Ascending aorta (tissue), 2 donors: Measurements from ENCODE around the gene OR11H7. TPM values are rescaled to one million over a fixed set of nuclear protein-coding genes. Genes with fewer than 3 reads are reported as not detected.
"Not testable (repeated sequence)": the region's sequence is repeated elsewhere in the genome, so short reads cannot be mapped to it uniquely, and the experiment has no call there.

Experiments
- DNase-seq, 2 donors: peaks; one replicate each; pipeline ENCODE4 v3.0.0-alpha.2; 2019; ENCODE audit warnings: low spot score in 2 of 2
- H3K27ac ChIP-seq, 2 donors: fragments of 200-600 bp; sonication (generic); one replicate each; pipeline ENCODE4 v1.5.1; 2016 to 2017; ENCODE audit warnings: mild to moderate bottlenecking in 1 of 2
- H3K27me3 ChIP-seq: fragments of 200-600 bp; sonication (generic); one replicate; pipeline ENCODE4 v1.5.1; 2017
- H3K36me3 ChIP-seq, 2 donors: fragments of 200-600 bp; sonication (generic); one replicate each; pipeline ENCODE4 v1.5.1; 2016
- H3K4me1 ChIP-seq, 2 donors: fragments of 200-600 bp; sonication (generic); one replicate each; pipeline ENCODE4 v1.5.1; 2016 to 2017; ENCODE audit warnings: mild to moderate bottlenecking in 1 of 2
- H3K4me3 ChIP-seq, 2 donors: fragments of 200-600 bp; sonication (generic); one replicate each; pipeline ENCODE4 v1.5.1; 2016 to 2017; ENCODE audit warnings: mild to moderate bottlenecking in 1 of 2
- H3K9me3 ChIP-seq, 2 donors: fragments of 200-600 bp; sonication (generic); one replicate each; pipeline ENCODE4 v1.5.1; 2016
- CTCF ChIP-seq, 3 experiments: fragments of 200-600 bp in 2 of 3; fragments of 450-650 bp in 1 of 3; sonication (generic) in 2 of 3; IDR thresholded peaks; one replicate each; pipeline ENCODE4 v1.5.1; 2016 to 2019; ENCODE audit warnings: antibody characterized with exemption in 3 of 3, mild to moderate bottlenecking in 1 of 3, moderate library complexity in 1 of 3
- intact Hi-C: fragments of 100-400 bp; cut with DNase I; formaldehyde crosslinking; loops from one replicate; pipeline ENCODE4 v1.15.1; 2023
- total RNA-seq: library from RNA; depleted of rRNA; stranded (reverse); fragments of >200 nt; gene quantifications from one replicate; pipeline ENCODE4 v1.1.0, GENCODE V29; 2016

The OR11H7 gene
- total RNA-seq, 1 donor from 2014 or later, result not detected

GRCh38 chr14:20278414-20278813, 49.6 kb downstream of the OR11H7 start:
- Histone ChIP-seq H3K27ac (no peak overlapping the region), H3K27me3 (no peaks in the 10 kb centered on the region), H3K9me3 (peaks cover 0 to 10% of the 10 kb centered on the region in 2 donors), H3K4me1 (no peaks in the 10 kb centered on the region), H3K36me3 (peaks cover 0 to 6% of the 10 kb centered on the region in 2 donors), H3K4me3 (no peak overlapping the region)
- DNase-seq, result no peak
- no peak for TF ChIP-seq CTCF (IDR thresholded peaks at IDR 0.05)
- intact Hi-C loops, result no loop called here

GRCh38 chr14:20280265-20280664, 51.5 kb downstream of the OR11H7 start:
- H3K9me3 ChIP-seq, DNase-seq, H3K27me3 ChIP-seq, H3K4me1 ChIP-seq, intact Hi-C loops, H3K27ac ChIP-seq, H3K4me3 ChIP-seq, H3K36me3 ChIP-seq: not testable (repeated sequence)

Other genes starting within 250 kb of the OR11H7 start
- gene OR4Q2, start 226.8 kb upstream of the OR11H7 start, total RNA-seq, result not detected
- gene OR4K14, start 209.7 kb upstream of the OR11H7 start, total RNA-seq, result not detected
- not detected for gene OR4K13, start 192.9 kb upstream of the OR11H7 start, total RNA-seq
- gene OR4L1, start 168.9 kb upstream of the OR11H7 start, total RNA-seq, result not detected
- gene OR4K17, start 118.2 kb upstream of the OR11H7 start, total RNA-seq, result not detected
- gene OR4N5, start 90.2 kb upstream of the OR11H7 start, total RNA-seq, result not detected
- not detected for gene OR11G2, start 38.1 kb upstream of the OR11H7 start, total RNA-seq
- not detected for gene OR11H6, start 5.3 kb upstream of the OR11H7 start, total RNA-seq
- gene OR11H4, start 10.3 kb downstream of the OR11H7 start, total RNA-seq, result not detected
- gene TTC5, start 77.0 kb downstream of the OR11H7 start, total RNA-seq, result 7.8 TPM
- gene CCNB1IP1, start 104.3 kb downstream of the OR11H7 start, total RNA-seq, result 12.6 TPM
- gene PARP2, start 114.7 kb downstream of the OR11H7 start, total RNA-seq, result 0.32 TPM
- 43.7 TPM for gene TEP1, start 184.5 kb downstream of the OR11H7 start, total RNA-seq
- not detected for gene KLHL33, start 207.2 kb downstream of the OR11H7 start, total RNA-seq
- gene OSGEP, start 225.8 kb downstream of the OR11H7 start, total RNA-seq, result 26.7 TPM
- 21.5 TPM for gene APEX1, start 226.2 kb downstream of the OR11H7 start, total RNA-seq
- 30.7 TPM for gene PIP4P1, start 232.5 kb downstream of the OR11H7 start, total RNA-seq
- 62.7 TPM for gene PNP, start 240.4 kb downstream of the OR11H7 start, total RNA-seq